Smooth muscle cell (in vitro differentiated cells): ENCODE data around the gene CSNK1E. TPM values are rescaled to one million over a fixed set of nuclear protein-coding genes. Genes with fewer than 3 reads are reported as not detected.

Source experiments
- DNase-seq: peaks from one replicate; lab custom pipeline; 2025; ENCODE audit not compliant: unreplicated experiment; lab: John Stamatoyannopoulos, UW
- H2AFZ ChIP-seq: fragments of 200-600 bp; sonication (generic); 2 replicates; pipeline ENCODE4 v1.6.0; 2016; ENCODE audit warnings: antibody characterized with exemption, low read depth, mild to moderate bottlenecking
- H3F3A ChIP-seq: fragments of 200-600 bp; sonication (generic); 2 replicates; pipeline ENCODE4 v1.6.0; 2017; ENCODE audit warnings: antibody characterized with exemption, low read depth
- H3K27ac ChIP-seq: fragments of 200-600 bp; sonication (generic); 2 replicates; pipeline ENCODE4 v1.5.1; 2016; ENCODE audit warnings: low read depth, mild to moderate bottlenecking
- H3K27me3 ChIP-seq: fragments of 200-600 bp; sonication (generic); 2 replicates; pipeline ENCODE4 v1.6.1; 2016; ENCODE audit warnings: low read depth, mild to moderate bottlenecking
- H3K36me3 ChIP-seq: fragments of 200-600 bp; sonication (generic); 2 replicates; pipeline ENCODE4 v1.5.1; 2016; ENCODE audit warnings: low read depth
- H3K4me1 ChIP-seq: fragments of 200-600 bp; sonication (generic); 2 replicates; pipeline ENCODE4 v1.5.1; 2016; ENCODE audit warnings: low read depth
- H3K4me2 ChIP-seq: fragments of 200-600 bp; sonication (generic); 2 replicates; pipeline ENCODE4 v1.6.0; 2016; ENCODE audit warnings: mild to moderate bottlenecking
- H3K4me3 ChIP-seq: fragments of 200-600 bp; sonication (generic); 2 replicates; pipeline ENCODE4 v1.5.1; 2016; ENCODE audit warnings: mild to moderate bottlenecking
- H3K79me2 ChIP-seq: fragments of 200-600 bp; sonication (generic); 2 replicates; pipeline ENCODE4 v1.6.0; 2016; ENCODE audit warnings: low read depth, mild to moderate bottlenecking
- H3K9ac ChIP-seq: fragments of 200-600 bp; sonication (generic); 2 replicates; pipeline ENCODE4 v1.6.0; 2016; ENCODE audit warnings: low read depth
- H3K9me3 ChIP-seq: fragments of 200-600 bp; sonication (generic); replicated peaks from 2 replicates; pipeline ENCODE4 v1.5.1; 2016; ENCODE audit warnings: low read depth
- H4K20me1 ChIP-seq: fragments of 200-600 bp; sonication (generic); 2 replicates; pipeline ENCODE4 v1.6.0; 2016; ENCODE audit warnings: low read depth
- CTCF ChIP-seq: fragments of 200-600 bp; sonication (generic); IDR thresholded peaks from 2 replicates; pipeline ENCODE4 v1.5.1; 2017; ENCODE audit warnings: borderline replicate concordance, mild to moderate bottlenecking, antibody characterized with exemption; ENCODE audit not compliant: insufficient read depth, poor library complexity, severe bottlenecking
- WGBS: methylation state at CpG from one replicate; pipeline ENCODE4 v1.1.7; 2016; ENCODE audit warnings: low lambda C conversion rate; 5-methylcytosine and 5-hydroxymethylcytosine counted together
- polyA plus RNA-seq: library from polyadenylated mRNA; unstranded; fragments of >200 nt; fragmentation: Nextera tagmentation; extraction: Ambion mirVana; gene quantifications from 2 replicates; pipeline ENCODE4 v1.2.1, GENCODE V29; 2016
- total RNA-seq: library from RNA; depleted of rRNA; stranded (reverse); fragments of >200 nt; gene quantifications from 2 replicates; pipeline ENCODE4 v1.2.3, GENCODE V29; 2014

Gene CSNK1E
- total and polyA plus RNA-seq, 2 experiments from 2014 or later: 94.7 to 154 TPM

GRCh38 chr22:38264322-38264843 is 52.9 kb downstream of the CSNK1E start:
- TF ChIP-seq CTCF: no peak
- Histone ChIP-seq H4K20me1 (peaks cover 100% of the 10 kb centered on the region), H3K4me2 (no peak overlapping the region), H2AFZ (no peak overlapping the region), H3K9me3 (no peaks in the 10 kb centered on the region), H3K27me3 (no peaks in the 10 kb centered on the region), H3K4me1 (peaks cover 29% of the 10 kb centered on the region), H3K4me3 (no peak overlapping the region), H3K36me3 (no peaks in the 10 kb centered on the region), H3F3A (peaks cover 15% of the 10 kb centered on the region), H3K27ac (no peak overlapping the region), H3K79me2 (peaks cover 98% of the 10 kb centered on the region), H3K9ac (no peak overlapping the region)
- no peak for DNase-seq
- WGBS: 96% methylated on average over 6 of the region's 6 CpGs

- H3K27ac ChIP-seq: peak overlapping the region; percentile 21
- 76% methylated on average over 20 of the region's 20 CpGs for WGBS
- no peak overlapping the region for H3K4me2 ChIP-seq
- peaks cover 100% of the 10 kb centered on the region for H4K20me1 ChIP-seq
- H3K4me3 ChIP-seq: no peak overlapping the region
- peaks cover 98% of the 10 kb centered on the region for H3K79me2 ChIP-seq
- H3K36me3 ChIP-seq: no peaks in the 10 kb centered on the region
- peaks cover 7% of the 10 kb centered on the region for H3F3A ChIP-seq
- peaks cover 37% of the 10 kb centered on the region for H3K4me1 ChIP-seq
- H2AFZ ChIP-seq: no peak overlapping the region
- peak; percentile 35 for TF ChIP-seq CTCF
- no peaks in the 10 kb centered on the region for H3K27me3 ChIP-seq
- no peaks in the 10 kb centered on the region for H3K9me3 ChIP-seq
- DNase-seq: no peak
- H3K9ac ChIP-seq: no peak overlapping the region
Measured at GRCh38 chr22:38262051-38262795, 55.0 kb downstream of the CSNK1E start.

GRCh38 chr22:38260761-38261681 is 56.2 kb downstream of the CSNK1E start:
- Histone ChIP-seq H3K27ac (peak overlapping the region; percentile 43), H4K20me1 (peaks cover 100% of the 10 kb centered on the region)
- no peak for TF ChIP-seq CTCF

More at GRCh38 chr22:38260761-38261681, 56.2 kb downstream of the CSNK1E start:
- Histone ChIP-seq H3K36me3 (no peaks in the 10 kb centered on the region), H3F3A (peaks cover 7% of the 10 kb centered on the region), H2AFZ (no peak overlapping the region), H3K4me2 (peak overlapping the region; percentile 44), H3K27me3 (no peaks in the 10 kb centered on the region), H3K9me3 (no peaks in the 10 kb centered on the region), H3K9ac (no peak overlapping the region), H3K4me1 (peaks cover 35% of the 10 kb centered on the region), H3K79me2 (peaks cover 99% of the 10 kb centered on the region), H3K4me3 (no peak overlapping the region)
- 73% methylated on average over 15 of the region's 15 CpGs for WGBS
- DNase-seq: no peak
